ENCODE results near the gene CTDP1.

CTDP1 gene

DNA sequence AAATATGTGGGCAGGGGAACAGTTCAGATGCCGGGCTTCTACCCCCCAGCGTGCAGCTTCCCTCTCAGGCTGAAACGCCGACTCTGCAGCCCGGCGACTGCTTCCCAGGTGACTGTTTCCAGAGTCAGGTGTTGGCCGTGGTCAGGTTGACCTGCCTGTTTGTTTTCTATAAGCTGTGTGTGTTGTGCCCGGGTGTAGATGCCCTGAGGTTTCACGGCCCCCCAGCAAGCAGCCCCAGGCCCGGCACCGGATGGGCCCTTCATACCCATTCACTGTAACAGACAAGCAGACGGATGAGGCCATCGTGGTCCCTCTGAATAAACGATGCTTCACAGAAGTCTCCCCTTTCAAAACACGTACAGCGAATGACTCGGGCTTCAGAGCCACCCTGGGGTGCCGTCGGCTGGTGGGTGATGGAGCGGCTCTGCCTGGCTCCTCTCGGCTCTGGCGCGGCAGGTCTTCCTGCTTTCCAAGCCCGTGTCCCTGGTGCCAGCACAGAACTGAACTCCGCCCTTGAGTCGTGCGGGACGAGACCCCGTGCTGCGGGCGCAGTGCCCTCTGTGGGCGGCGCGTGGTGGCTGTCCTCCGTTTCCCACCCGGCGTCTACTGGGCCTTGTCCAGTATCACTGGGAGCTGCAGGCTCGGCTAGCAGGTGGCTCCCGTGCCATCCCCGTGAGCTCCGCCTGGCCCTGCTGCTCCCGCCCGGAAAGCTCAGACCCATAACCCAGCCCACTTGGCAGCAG, 103.1 kb downstream of the CTDP1 start:
- H3K4me1 ChIP-seq: peaks cover 0 to 1% (median under 1%) of the 10 kb centered on the region in 4 donors
- peak in 1 of 2 donors; percentile 61 for DNase-seq
- H3K27ac ChIP-seq: no peak overlapping the region
- no peaks in the 10 kb centered on the region for H3K9me3 ChIP-seq
- H3K4me3 ChIP-seq: no peak overlapping the region
- H3K36me3 ChIP-seq: no peaks in the 10 kb centered on the region
- TF ChIP-seq, protein P1, sequence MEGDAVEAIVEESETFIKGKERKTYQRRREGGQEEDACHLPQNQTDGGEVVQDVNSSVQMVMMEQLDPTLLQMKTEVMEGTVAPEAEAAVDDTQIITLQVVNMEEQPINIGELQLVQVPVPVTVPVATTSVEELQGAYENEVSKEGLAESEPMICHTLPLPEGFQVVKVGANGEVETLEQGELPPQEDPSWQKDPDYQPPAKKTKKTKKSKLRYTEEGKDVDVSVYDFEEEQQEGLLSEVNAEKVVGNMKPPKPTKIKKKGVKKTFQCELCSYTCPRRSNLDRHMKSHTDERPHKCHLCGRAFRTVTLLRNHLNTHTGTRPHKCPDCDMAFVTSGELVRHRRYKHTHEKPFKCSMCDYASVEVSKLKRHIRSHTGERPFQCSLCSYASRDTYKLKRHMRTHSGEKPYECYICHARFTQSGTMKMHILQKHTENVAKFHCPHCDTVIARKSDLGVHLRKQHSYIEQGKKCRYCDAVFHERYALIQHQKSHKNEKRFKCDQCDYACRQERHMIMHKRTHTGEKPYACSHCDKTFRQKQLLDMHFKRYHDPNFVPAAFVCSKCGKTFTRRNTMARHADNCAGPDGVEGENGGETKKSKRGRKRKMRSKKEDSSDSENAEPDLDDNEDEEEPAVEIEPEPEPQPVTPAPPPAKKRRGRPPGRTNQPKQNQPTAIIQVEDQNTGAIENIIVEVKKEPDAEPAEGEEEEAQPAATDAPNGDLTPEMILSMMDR (IDR thresholded peaks at IDR 0.05): no peak
- peaks cover 0 to 64% of the 10 kb centered on the region in 2 donors for H3K27me3 ChIP-seq
- intact Hi-C loops (cut with DNase I; ENCODE audit: low total_unique reads): no loop called here

DNA sequence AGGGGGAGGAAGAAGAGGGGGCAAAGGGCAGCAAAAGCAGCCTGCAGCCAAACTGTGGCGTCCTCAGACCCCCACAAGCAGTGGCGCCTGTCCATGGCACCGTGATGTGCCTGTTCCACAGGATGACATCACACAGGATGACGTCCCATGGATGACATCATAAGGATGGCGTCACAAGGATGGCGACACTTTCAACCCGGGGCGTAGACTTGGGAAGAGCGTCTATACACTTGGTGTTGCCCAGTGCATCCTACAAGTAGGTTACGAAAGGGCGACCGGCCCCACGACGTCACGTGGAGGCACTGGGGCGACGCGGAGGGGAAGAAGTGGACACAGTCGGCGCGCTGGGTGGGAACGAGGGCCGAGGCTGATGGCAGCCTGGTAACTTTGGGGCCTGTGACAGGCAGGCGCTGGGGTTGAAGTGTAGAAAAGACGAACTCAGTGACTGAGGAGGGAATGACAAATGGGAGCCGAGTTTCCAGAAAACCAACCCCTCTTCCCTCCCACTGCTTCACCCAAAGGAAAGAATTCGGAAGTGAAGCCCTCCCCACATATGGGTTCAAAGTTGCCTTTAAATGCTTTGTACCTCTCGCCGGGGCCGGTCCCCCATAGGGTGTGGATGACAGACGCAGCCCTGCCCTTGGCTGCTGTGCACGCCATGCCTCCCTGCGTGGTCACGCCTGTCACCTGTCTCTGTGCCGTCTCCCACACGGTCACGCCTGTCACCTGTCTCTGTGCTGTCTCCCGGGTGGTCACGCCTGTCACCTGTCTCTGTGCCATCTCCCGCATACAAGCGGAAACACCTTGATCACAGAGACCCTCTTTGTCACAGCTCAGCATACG, 104.7 kb downstream of the CTDP1 start:
- TF ChIP-seq, protein P1 (IDR thresholded peaks at IDR 0.05): no peak
- no peaks in the 10 kb centered on the region for H3K36me3 ChIP-seq
- DNase-seq: peak in 1 of 2 donors; percentile 10
- H3K4me1 ChIP-seq: peaks cover 0 to 9% (median 8%) of the 10 kb centered on the region in 4 donors
- no peak overlapping the region for H3K4me3 ChIP-seq
- H3K9me3 ChIP-seq: no peaks in the 10 kb centered on the region
- peaks cover 0 to 70% of the 10 kb centered on the region in 2 donors for H3K27me3 ChIP-seq
- intact Hi-C loops (cut with DNase I; ENCODE audit: low total_unique reads): no loop called here
- H3K27ac ChIP-seq: no peak overlapping the region

DNA sequence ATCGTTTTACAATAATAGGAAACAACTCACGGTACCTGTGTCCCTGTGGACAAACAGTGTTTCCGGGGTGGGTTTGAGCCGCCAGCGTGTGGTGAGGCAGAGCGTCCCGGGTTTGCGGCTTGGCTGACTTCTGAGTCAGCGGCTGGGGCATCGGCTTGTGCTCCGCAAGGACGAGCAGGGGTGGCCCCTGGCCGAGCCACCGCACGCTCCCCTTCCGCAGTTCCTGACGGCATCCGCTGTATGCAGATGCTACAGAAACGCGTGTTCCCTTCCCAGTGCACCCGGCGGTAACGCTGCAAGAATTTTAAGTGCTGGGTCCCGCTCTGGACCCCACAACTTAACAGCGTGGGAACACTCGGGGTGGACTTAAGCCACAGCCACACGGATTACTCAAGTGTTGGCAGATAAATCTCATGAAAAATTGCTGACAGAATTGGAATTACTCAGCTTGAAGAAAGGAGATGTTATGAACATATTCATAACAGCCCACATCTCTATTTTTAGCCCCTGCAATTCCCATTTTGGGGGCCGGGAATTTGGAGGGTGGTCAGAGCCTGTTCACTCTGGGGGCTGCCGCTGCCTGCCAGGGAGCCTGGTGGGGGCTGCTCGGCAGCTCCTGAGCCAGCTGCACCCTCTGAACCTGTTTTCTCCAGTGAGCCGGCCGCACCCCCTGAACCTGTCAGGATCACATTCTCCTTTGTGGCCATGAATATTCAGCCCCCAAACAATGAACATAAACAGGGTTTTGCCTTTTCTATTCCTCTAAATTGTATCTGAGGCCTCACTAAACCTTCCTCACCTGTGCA, 105.6 kb downstream of the CTDP1 start:
- DNase-seq: no peak
- TF ChIP-seq, protein P1 (IDR thresholded peaks at IDR 0.05): no peak
- H3K27ac ChIP-seq: no peak overlapping the region
- intact Hi-C loops (cut with DNase I; ENCODE audit: low total_unique reads): no loop called here
- H3K36me3 ChIP-seq: no peaks in the 10 kb centered on the region
- peaks cover 0 to 72% of the 10 kb centered on the region in 2 donors for H3K27me3 ChIP-seq
- no peaks in the 10 kb centered on the region for H3K9me3 ChIP-seq
- no peak overlapping the region for H3K4me3 ChIP-seq
- peaks cover 0 to 9% (median 8%) of the 10 kb centered on the region in 4 donors for H3K4me1 ChIP-seq

DNA sequence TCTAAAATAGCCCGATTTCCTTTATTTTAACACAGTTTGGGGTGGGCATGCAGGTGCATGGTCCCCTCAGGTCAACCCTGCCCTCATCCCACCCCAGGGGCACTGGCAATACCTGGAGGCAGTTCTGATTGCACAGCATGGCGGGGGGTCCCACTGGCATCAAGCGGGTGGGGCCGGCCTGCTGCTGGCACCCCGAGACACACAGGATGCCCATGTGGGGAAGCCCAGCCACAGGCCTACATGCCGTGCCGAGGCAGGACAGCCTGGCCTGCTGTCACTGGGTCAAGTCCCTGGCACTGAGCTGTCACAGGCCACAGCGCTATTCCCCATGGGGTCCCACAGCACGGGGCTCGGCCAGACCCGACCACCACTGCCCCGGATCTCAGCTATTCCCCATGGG, 106.2 kb downstream of the CTDP1 start:
- intact Hi-C loops (cut with DNase I; ENCODE audit: low total_unique reads): no loop called here
- Histone ChIP-seq H3K4me3 (no peak overlapping the region), H3K27ac (no peak overlapping the region), H3K9me3 (no peaks in the 10 kb centered on the region), H3K36me3 (no peaks in the 10 kb centered on the region), H3K27me3 (peaks cover 0 to 77% of the 10 kb centered on the region in 2 donors), H3K4me1 (peaks cover 0 to 14% (median 8%) of the 10 kb centered on the region in 4 donors)
- TF ChIP-seq, protein P1 (IDR thresholded peaks at IDR 0.05): no peak
- no peak for DNase-seq

DNA sequence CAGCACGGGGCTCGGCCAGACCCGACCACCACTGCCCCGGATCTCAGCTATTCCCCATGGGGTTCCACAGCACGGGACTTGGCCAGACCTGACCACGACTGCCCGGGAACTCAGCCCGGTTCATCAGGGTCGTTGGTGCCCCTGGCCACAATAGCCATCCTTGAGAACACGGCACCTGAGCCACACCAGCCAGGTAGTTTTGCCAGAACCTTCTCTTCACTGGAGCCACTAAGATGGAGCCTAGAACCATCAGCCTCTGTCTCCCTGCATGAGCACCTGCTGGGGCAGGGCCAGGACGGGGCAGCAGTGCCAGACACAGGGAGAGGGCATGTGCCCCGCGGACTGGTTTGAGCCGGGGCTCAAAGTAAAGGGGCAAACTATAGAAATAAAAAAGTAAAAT, 106.7 kb downstream of the CTDP1 start:
- Histone ChIP-seq H3K27me3 (peaks cover 0 to 81% of the 10 kb centered on the region in 2 donors), H3K27ac (no peak overlapping the region), H3K4me3 (no peak overlapping the region), H3K36me3 (no peaks in the 10 kb centered on the region), H3K9me3 (no peaks in the 10 kb centered on the region), H3K4me1 (peaks cover 0 to 18% (median 8%) of the 10 kb centered on the region in 4 donors)
- TF ChIP-seq, protein P1 (IDR thresholded peaks at IDR 0.05): no peak
- intact Hi-C loops (cut with DNase I; ENCODE audit: low total_unique reads): no loop called here
- no peak for DNase-seq

Measured in tibial artery (tissue), 4 donors.